Measurements from ENCODE around the gene TMEM179B. TPM values are rescaled to one million over a fixed set of nuclear protein-coding genes. Genes with fewer than 3 reads are reported as not detected.

TMEM179B gene
- total and polyA plus RNA-seq, 9 of the 15 experiments (the other 6 are each of a cell fraction or from before 2014, with no cell fraction given), result 27.7 to 105 (median 37.0) TPM

- TF ChIP-seq HES1 (IDR thresholded peaks at IDR 0.05; ENCODE audit: low read depth) (no peak), GTF3C2 (IDR thresholded peaks at IDR 0.05; ENCODE audit: borderline replicate concordance, extremely low read depth, insufficient read length) (no peak), ZNF217 (CRISPR knock-in tag; IDR thresholded peaks at IDR 0.05) (no peak), ZC3H8 (IDR thresholded peaks at IDR 0.05) (no peak), FOXJ3 (CRISPR knock-in tag; IDR thresholded peaks at IDR 0.05) (no peak), ZNF699 (CRISPR knock-in tag; IDR thresholded peaks at IDR 0.05; ENCODE audit: insufficient replicate concordance) (no peak), ZNF609 (CRISPR knock-in tag; IDR thresholded peaks at IDR 0.05; ENCODE audit: borderline replicate concordance) (no peak), NCOA2 (IDR thresholded peaks at IDR 0.05; ENCODE audit: partially characterized antibody in 2 of 2) (no peak), ZNF12 (CRISPR knock-in tag; IDR thresholded peaks at IDR 0.05) (no peak), ZNF133 (CRISPR knock-in tag; IDR thresholded peaks at IDR 0.05) (no peak), BACH1 (tag; IDR thresholded peaks at IDR 0.05) (no peak)
- TF ChIP-seq, protein P1, sequence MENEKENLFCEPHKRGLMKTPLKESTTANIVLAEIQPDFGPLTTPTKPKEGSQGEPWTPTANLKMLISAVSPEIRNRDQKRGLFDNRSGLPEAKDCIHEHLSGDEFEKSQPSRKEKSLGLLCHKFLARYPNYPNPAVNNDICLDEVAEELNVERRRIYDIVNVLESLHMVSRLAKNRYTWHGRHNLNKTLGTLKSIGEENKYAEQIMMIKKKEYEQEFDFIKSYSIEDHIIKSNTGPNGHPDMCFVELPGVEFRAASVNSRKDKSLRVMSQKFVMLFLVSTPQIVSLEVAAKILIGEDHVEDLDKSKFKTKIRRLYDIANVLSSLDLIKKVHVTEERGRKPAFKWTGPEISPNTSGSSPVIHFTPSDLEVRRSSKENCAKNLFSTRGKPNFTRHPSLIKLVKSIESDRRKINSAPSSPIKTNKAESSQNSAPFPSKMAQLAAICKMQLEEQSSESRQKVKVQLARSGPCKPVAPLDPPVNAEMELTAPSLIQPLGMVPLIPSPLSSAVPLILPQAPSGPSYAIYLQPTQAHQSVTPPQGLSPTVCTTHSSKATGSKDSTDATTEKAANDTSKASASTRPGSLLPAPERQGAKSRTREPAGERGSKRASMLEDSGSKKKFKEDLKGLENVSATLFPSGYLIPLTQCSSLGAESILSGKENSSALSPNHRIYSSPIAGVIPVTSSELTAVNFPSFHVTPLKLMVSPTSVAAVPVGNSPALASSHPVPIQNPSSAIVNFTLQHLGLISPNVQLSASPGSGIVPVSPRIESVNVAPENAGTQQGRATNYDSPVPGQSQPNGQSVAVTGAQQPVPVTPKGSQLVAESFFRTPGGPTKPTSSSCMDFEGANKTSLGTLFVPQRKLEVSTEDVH (IDR thresholded peaks at IDR 0.05; ENCODE audit: low read depth, partially characterized antibody), result peak; percentile 68
- TF ChIP-seq, protein P2, sequence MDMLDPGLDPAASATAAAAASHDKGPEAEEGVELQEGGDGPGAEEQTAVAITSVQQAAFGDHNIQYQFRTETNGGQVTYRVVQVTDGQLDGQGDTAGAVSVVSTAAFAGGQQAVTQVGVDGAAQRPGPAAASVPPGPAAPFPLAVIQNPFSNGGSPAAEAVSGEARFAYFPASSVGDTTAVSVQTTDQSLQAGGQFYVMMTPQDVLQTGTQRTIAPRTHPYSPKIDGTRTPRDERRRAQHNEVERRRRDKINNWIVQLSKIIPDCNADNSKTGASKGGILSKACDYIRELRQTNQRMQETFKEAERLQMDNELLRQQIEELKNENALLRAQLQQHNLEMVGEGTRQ (CRISPR knock-in tag; IDR thresholded peaks at IDR 0.05), result peak; percentile 94
Observed at GRCh38 chr11:62771144-62772021, 15.8 kb upstream of the TMEM179B start, which contains the start of gene TAF6L (continued).
